Neuron (in vitro differentiated cells): ENCODE results near the gene JAGN1.
A peak's percentile ranks its signal among the peaks of the same experiment; 100 is the strongest.
"Not testable (repeated sequence)": the region's sequence is repeated elsewhere in the genome, so short reads cannot be mapped to it uniquely, and the experiment has no call there.

Experiments used
- H2AFZ ChIP-seq: one replicate; pipeline ENCODE4 v1.6.1; 2013; ENCODE audit warnings: low read depth, mild to moderate bottlenecking, inconsistent platforms, low read length, moderate library complexity
- H3K27me3 ChIP-seq: one replicate; pipeline ENCODE4 v1.6.1; 2013; ENCODE audit warnings: low read length; ENCODE audit not compliant: insufficient read depth
- H3K36me3 ChIP-seq: one replicate; pipeline ENCODE4 v1.6.1; 2013; ENCODE audit warnings: low read length; ENCODE audit not compliant: insufficient read depth
- H3K4me1 ChIP-seq: one replicate; pipeline ENCODE4 v1.6.1; 2013; ENCODE audit warnings: low read length; ENCODE audit not compliant: insufficient read depth
- H3K4me3 ChIP-seq: 2 replicates; pipeline ENCODE4 v1.5.1; 2013; ENCODE audit warnings: mild to moderate bottlenecking, low read length, moderate library complexity
- H3K9me3 ChIP-seq: one replicate; pipeline ENCODE4 v1.6.1; 2013; ENCODE audit warnings: low read length

JAGN1 gene

GRCh38 chr3:9861201-9861600, 29.2 kb upstream of the JAGN1 start:
- Histone ChIP-seq H3K9me3 (peaks cover 3% of the 10 kb centered on the region), H3K4me3 (no peak overlapping the region), H2AFZ (no peak overlapping the region), H3K4me1 (peaks cover 5% of the 10 kb centered on the region), H3K36me3 (no peaks in the 10 kb centered on the region), H3K27me3 (peaks cover 5% of the 10 kb centered on the region)

DNA sequence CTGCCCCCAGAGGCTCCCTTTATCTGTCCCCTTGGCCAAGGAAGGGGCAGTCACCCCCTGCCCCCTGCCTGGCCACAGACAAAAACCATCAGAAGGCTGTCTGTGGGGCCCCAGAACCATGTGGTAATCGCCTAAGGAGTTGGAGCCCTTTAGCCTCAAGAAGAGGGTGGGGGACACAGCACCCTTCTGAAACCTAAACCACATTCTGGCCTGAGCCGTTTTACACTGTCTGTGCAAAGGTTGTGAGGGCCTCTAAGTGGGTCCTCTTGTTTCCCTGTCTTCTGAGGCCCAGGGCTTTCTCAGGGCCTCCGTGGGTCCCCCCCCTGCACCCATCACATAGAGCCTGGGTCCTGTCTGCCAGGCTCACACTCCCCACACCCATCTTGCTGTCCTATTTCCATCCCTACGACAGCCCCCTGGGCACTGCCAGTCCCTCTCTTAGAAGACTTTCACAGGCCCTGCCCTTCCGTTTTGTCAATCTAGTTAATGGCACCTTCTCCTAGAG, 28.7 kb upstream of the JAGN1 start:
- Histone ChIP-seq H3K36me3 (no peaks in the 10 kb centered on the region), H3K9me3 (peaks cover 3% of the 10 kb centered on the region), H2AFZ (no peak overlapping the region), H3K4me3 (no peak overlapping the region), H3K4me1 (peaks cover 5% of the 10 kb centered on the region), H3K27me3 (peaks cover 6% of the 10 kb centered on the region)

DNA sequence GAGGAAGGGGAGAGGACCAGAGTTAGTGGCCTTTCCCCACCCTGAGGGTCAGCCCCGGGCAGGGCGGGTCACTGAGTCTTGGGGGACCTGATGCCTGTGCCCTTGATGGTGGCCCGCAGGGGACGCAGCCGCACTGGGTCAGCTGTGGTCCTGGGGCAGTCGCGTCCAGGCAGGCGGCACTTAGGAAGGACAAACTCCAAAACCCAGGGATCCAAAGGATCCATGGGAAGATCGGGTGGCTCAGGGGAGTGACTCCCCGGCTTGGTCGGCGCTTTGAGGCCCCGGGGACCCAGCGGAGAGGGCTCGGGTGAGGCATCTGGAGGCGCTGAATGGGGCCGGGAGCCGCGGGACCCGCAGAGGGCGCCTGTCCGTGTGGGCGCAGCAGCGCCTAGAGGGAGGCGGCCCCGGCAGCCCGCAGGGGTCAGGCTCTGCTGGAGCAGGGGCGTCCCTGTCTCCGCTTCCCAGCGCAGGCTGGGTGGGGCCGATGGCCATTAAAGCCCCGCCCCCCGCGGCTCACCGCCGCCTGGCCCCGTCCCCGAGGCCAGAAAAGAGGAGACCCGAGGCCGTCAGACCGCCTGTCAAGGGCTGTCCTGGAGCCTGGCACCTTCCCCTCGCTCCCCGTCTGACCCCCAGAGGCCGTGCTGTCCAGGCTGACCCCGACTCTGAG, 27.9 kb upstream of the JAGN1 start:
- Histone ChIP-seq H3K9me3 (peaks cover 3% of the 10 kb centered on the region), H3K4me1 (peaks cover 5% of the 10 kb centered on the region), H3K36me3 (no peaks in the 10 kb centered on the region), H2AFZ (no peak overlapping the region), H3K27me3 (peaks cover 8% of the 10 kb centered on the region), H3K4me3 (no peak overlapping the region)

- Histone ChIP-seq H3K27me3 (peaks cover 8% of the 10 kb centered on the region), H2AFZ (no peak overlapping the region), H3K36me3 (no peaks in the 10 kb centered on the region), H3K9me3 (peaks cover 3% of the 10 kb centered on the region), H3K4me3 (no peak overlapping the region), H3K4me1 (peaks cover 5% of the 10 kb centered on the region)
Observed at GRCh38 chr3:9863058-9863772, 27.2 kb upstream of the JAGN1 start.

- no peaks in the 10 kb centered on the region for H3K36me3 ChIP-seq
- H3K27me3 ChIP-seq, result peaks cover 8% of the 10 kb centered on the region
- peak overlapping the region; percentile 17 for H2AFZ ChIP-seq
- H3K4me3 ChIP-seq, result no peak overlapping the region
- H3K9me3 ChIP-seq, result peaks cover 3% of the 10 kb centered on the region
- H3K4me1 ChIP-seq, result peaks cover 5% of the 10 kb centered on the region
Observed at GRCh38 chr3:9864200-9864927, 26.0 kb upstream of the JAGN1 start.

- H2AFZ ChIP-seq, H3K36me3 ChIP-seq, H3K4me1 ChIP-seq, H3K4me3 ChIP-seq, H3K9me3 ChIP-seq, H3K27me3 ChIP-seq: not testable (repeated sequence)
Observed at GRCh38 chr3:9865125-9865637, 25.2 kb upstream of the JAGN1 start.

GRCh38 chr3:9866639-9867038, 23.8 kb upstream of the JAGN1 start:
- Histone ChIP-seq H3K9me3 (no peaks in the 10 kb centered on the region), H3K27me3 (peaks cover 8% of the 10 kb centered on the region), H3K36me3 (no peaks in the 10 kb centered on the region), H3K4me3 (no peak overlapping the region), H3K4me1 (peaks cover 2% of the 10 kb centered on the region), H2AFZ (no peak overlapping the region)

GRCh38 chr3:9867106-9867505, 23.3 kb upstream of the JAGN1 start:
- no peaks in the 10 kb centered on the region for H3K9me3 ChIP-seq
- no peak overlapping the region for H3K4me3 ChIP-seq
- peaks cover 2% of the 10 kb centered on the region for H3K4me1 ChIP-seq
- H3K27me3 ChIP-seq, result peaks cover 8% of the 10 kb centered on the region
- H2AFZ ChIP-seq, result no peak overlapping the region
- H3K36me3 ChIP-seq, result no peaks in the 10 kb centered on the region

DNA sequence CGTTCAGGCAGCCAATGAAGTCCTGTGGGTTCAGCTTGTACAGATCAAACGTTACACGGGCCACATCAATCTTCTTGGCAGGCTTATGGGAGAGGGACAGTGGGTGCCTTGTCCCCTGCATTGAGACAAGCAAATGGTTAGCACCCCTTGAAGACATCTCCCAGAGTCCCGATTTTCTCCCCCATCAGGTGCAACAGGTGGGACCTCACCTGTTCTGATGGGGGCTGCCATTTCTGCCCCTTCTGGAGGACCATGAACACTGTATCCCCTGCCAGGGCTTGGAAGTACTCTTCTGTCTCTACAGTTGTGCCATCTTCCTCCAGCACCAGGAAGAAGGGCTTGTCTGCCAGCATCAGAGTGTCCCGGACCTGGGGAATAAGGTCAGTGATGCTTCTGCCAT, 20.5 kb upstream of the JAGN1 start:
- H3K36me3 ChIP-seq, result no peaks in the 10 kb centered on the region
- H3K4me1 ChIP-seq, result no peaks in the 10 kb centered on the region
- peaks cover 2% of the 10 kb centered on the region for H3K27me3 ChIP-seq
- no peak overlapping the region for H2AFZ ChIP-seq
- H3K4me3 ChIP-seq, result no peak overlapping the region
- no peaks in the 10 kb centered on the region for H3K9me3 ChIP-seq

GRCh38 chr3:9870978-9871377, 19.4 kb upstream of the JAGN1 start:
- Histone ChIP-seq H3K36me3 (no peaks in the 10 kb centered on the region), H2AFZ (no peak overlapping the region), H3K9me3 (no peaks in the 10 kb centered on the region), H3K4me3 (no peak overlapping the region), H3K27me3 (peaks cover 2% of the 10 kb centered on the region), H3K4me1 (no peaks in the 10 kb centered on the region)

- H3K9me3 ChIP-seq, H3K4me1 ChIP-seq, H3K27me3 ChIP-seq, H2AFZ ChIP-seq, H3K36me3 ChIP-seq, H3K4me3 ChIP-seq: not testable (repeated sequence)
Observed at GRCh38 chr3:9872067-9872466, 18.3 kb upstream of the JAGN1 start.

- Histone ChIP-seq H3K27me3 (peaks cover 10% of the 10 kb centered on the region), H3K4me3 (no peak overlapping the region), H3K36me3 (no peaks in the 10 kb centered on the region), H3K4me1 (no peaks in the 10 kb centered on the region), H2AFZ (no peak overlapping the region), H3K9me3 (no peaks in the 10 kb centered on the region)
Observed at GRCh38 chr3:9875448-9875847, 15.0 kb upstream of the JAGN1 start.

DNA sequence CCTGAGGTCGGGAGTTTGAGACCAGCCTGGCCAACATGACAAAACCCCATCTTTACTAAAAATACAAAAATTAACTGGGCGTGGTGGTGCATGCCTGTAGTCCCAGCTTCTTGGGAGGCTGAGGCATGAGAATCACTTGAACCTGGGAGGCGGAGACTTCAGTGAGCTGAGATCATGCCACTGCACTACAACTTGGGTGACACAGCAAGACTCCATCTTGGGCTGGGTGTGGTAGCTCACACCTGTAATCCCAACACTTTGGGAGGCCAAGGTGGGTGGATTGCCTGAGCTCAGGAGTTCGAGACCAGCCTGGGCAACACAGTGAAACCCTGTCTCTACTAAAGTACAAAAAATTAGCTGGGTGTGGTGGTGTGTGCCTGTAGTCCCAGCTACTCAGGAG, 14.2 kb upstream of the JAGN1 start:
- H2AFZ ChIP-seq, H3K27me3 ChIP-seq, H3K4me3 ChIP-seq, H3K4me1 ChIP-seq, H3K36me3 ChIP-seq, H3K9me3 ChIP-seq: not testable (repeated sequence)
